ENCODE measurements around the gene UNC79.

The UNC79 gene

GRCh38 chr14:93675651-93676050 is 244.9 kb downstream of the UNC79 start:
- no peak for DNase-seq

GRCh38 chr14:93676416-93676958 is 245.7 kb downstream of the UNC79 start:
- no peak for DNase-seq

- no peak for DNase-seq
Observed at GRCh38 chr14:93682459-93682858, 251.7 kb downstream of the UNC79 start.

GRCh38 chr14:93683226-93683625 is 252.5 kb downstream of the UNC79 start:
- DNase-seq = no peak

- DNase-seq = no peak
Observed at GRCh38 chr14:93685121-93685895, 254.6 kb downstream of the UNC79 start.

- DNase-seq = no peak
Observed at GRCh38 chr14:93686268-93686667, 255.5 kb downstream of the UNC79 start.

- no peak for DNase-seq
Observed at GRCh38 chr14:93688239-93688666, 257.5 kb downstream of the UNC79 start.

GRCh38 chr14:93688820-93689219 is 258.1 kb downstream of the UNC79 start:
- DNase-seq = no peak

GRCh38 chr14:93690146-93690545 is 259.4 kb downstream of the UNC79 start:
- DNase-seq = no peak

GRCh38 chr14:93691042-93691780 is 260.5 kb downstream of the UNC79 start:
- DNase-seq = no peak

- DNase-seq = no peak
Observed at GRCh38 chr14:93693914-93694313, 263.2 kb downstream of the UNC79 start.

GRCh38 chr14:93700928-93701327 is 270.2 kb downstream of the UNC79 start:
- DNase-seq = no peak

GRCh38 chr14:93701562-93701961 is 270.8 kb downstream of the UNC79 start:
- DNase-seq = no peak

- no peak for DNase-seq
Observed at GRCh38 chr14:93702946-93703345, 272.2 kb downstream of the UNC79 start.

GRCh38 chr14:93703941-93704340 is 273.2 kb downstream of the UNC79 start:
- DNase-seq = no peak

GRCh38 chr14:93705513-93706156 is 274.9 kb downstream of the UNC79 start:
- DNase-seq = no peak

GRCh38 chr14:93706360-93706955 is 275.7 kb downstream of the UNC79 start:
- DNase-seq = no peak

- DNase-seq = no peak
Observed at GRCh38 chr14:93707475-93707874, 276.7 kb downstream of the UNC79 start.

GRCh38 chr14:93708311-93708734 is 277.6 kb downstream of the UNC79 start:
- no peak for DNase-seq

- DNase-seq = no peak
Observed at GRCh38 chr14:93708800-93709199, 278.1 kb downstream of the UNC79 start.

- no peak for DNase-seq
Observed at GRCh38 chr14:93709249-93709648, 278.5 kb downstream of the UNC79 start.

GRCh38 chr14:93712079-93712837 is 281.5 kb downstream of the UNC79 start:
- DNase-seq = no peak
